ENCODE results near the gene PTCHD1. TPM values are rescaled to one million over a fixed set of nuclear protein-coding genes. Genes with fewer than 3 reads are reported as not detected.

Gene PTCHD1
- total and polyA plus RNA-seq, 10 of the 15 experiments (the other 5 are each of a cell fraction or from before 2014, with no cell fraction given) = not detected

GRCh38 chrX:23334848-23335599 lies at the start of gene PTCHD1 (continued):
- TF ChIP-seq EGR1 (IDR thresholded peaks at IDR 0.05; ENCODE audit: borderline replicate concordance in 1 of 2, low read depth in 2 of 2, low read length in 2 of 2) (no peak), RELB (IDR thresholded peaks at IDR 0.05; ENCODE audit: low read depth) (no peak), HDAC6 (IDR thresholded peaks at IDR 0.05; ENCODE audit: unreplicated experiment) (no peak), ASH2L (IDR thresholded peaks at IDR 0.05; ENCODE audit: borderline replicate concordance, low read depth) (no peak)

- no peak overlapping the region for H3K9ac ChIP-seq (ENCODE audit: control insufficient read depth, insufficient read depth, low read length)
- ChIA-PET POLR2A (no interaction called here), RAD21 (ENCODE audit: unreplicated experiment) (no interaction called here), SMC1A (ENCODE audit: uncharacterized antibody, unreplicated experiment) (no interaction called here), CTCF (interaction anchor here (1.2 kb wide), 1 partner anchor 17 kb away, joined by 3 read pairs; no protein-coding TSS in a partner anchor)
- no peak overlapping the region for H2AFZ ChIP-seq (ENCODE audit: control insufficient read depth, low read depth, low read length)
- H3K4me3 ChIP-seq = no peak overlapping the region
- no peaks in the 10 kb centered on the region for H3K27me3 ChIP-seq (replicated peaks in 1 of 2; ENCODE audit: control insufficient read depth in 2 of 2, insufficient read depth in 2 of 2, low read length in 1 of 2)
- no peaks in the 10 kb centered on the region for H3K9me3 ChIP-seq (replicated peaks; ENCODE audit: control insufficient read depth, insufficient read depth, low read length)
- H3K36me3 ChIP-seq (ENCODE audit: control insufficient read depth in 2 of 2, insufficient read depth in 2 of 2, low read length in 1 of 2) = no peaks in the 10 kb centered on the region
- TF ChIP-seq SKIL (IDR thresholded peaks at IDR 0.05; ENCODE audit: low read depth, poor library complexity, severe bottlenecking) = no peak
- no peak for TF ChIP-seq BCL3 (IDR thresholded peaks at IDR 0.05; ENCODE audit: borderline replicate concordance, insufficient read depth, low read depth, low read length, poor library complexity, severe bottlenecking)
- no peak for FAIRE-seq
- no peak overlapping the region for H3K4me2 ChIP-seq (ENCODE audit: control insufficient read depth, insufficient read depth)
- 43% methylated on average over 5 of the region's 5 CpGs for WGBS (ENCODE audit: insufficient coverage, insufficient replicate concordance, low lambda C conversion rate, missing lambda C conversion rate)
- no peak for DNase-seq (ENCODE audit: low read depth, low spot score)
- no peak for ATAC-seq
- intact Hi-C loops (cut with micrococcal nuclease; ENCODE audit: unreplicated experiment) (no loop called here), in situ Hi-C loops (cut with MboI) (no loop called here)
- no peak overlapping the region for H3K27ac ChIP-seq (ENCODE audit: control insufficient read depth, insufficient read depth)
- BruUV-seq (replicated peaks) = no TSS peak
- no peaks in the 10 kb centered on the region for H3K79me2 ChIP-seq (ENCODE audit: control insufficient read depth, insufficient read depth, low read length)
- H4K20me1 ChIP-seq (ENCODE audit: control insufficient read depth, insufficient read depth) = no peaks in the 10 kb centered on the region
- no peaks in the 10 kb centered on the region for H3K4me1 ChIP-seq (ENCODE audit: control insufficient read depth, insufficient read depth, low read length)
These were observed 47.9 kb upstream of the PTCHD1 start for GRCh38 chrX:23286731-23287130.

All from GM12878 (cell line).